AG20443 (cell line): ENCODE measurements around the gene CEACAM20.
"Not testable (repeated sequence)": the region's sequence is repeated elsewhere in the genome, so short reads cannot be mapped to it uniquely, and the experiment has no call there.

Experiments used
- DNase-seq: peaks from one replicate; pipeline ENCODE4 v3.0.0; 2012; ENCODE audit warnings: low spot score, mixed read lengths

Gene CEACAM20

GRCh38 chr19:44529536-44529935 is at the start of gene CEACAM20:
Gene CEACAM20 (minus strand): TSS chr19:44529675. CDS start chr19:44529509, 166 bp downstream.
- DNase-seq: no peak

- DNase-seq: no peak
Measured at GRCh38 chr19:44577566-44577874, 48.0 kb upstream of the CEACAM20 start.

- DNase-seq: no peak
Measured at GRCh38 chr19:44576843-44577565, 47.5 kb upstream of the CEACAM20 start.

- DNase-seq: no peak
Measured at GRCh38 chr19:44575116-44575700, 45.7 kb upstream of the CEACAM20 start.

- DNase-seq: no peak
Measured at GRCh38 chr19:44574186-44574950, 44.9 kb upstream of the CEACAM20 start.

GRCh38 chr19:44573627-44574026 is 44.2 kb upstream of the CEACAM20 start:
- no peak for DNase-seq

- DNase-seq: no peak
Measured at GRCh38 chr19:44573183-44573582, 43.7 kb upstream of the CEACAM20 start.

- no peak for DNase-seq
Measured at GRCh38 chr19:44572581-44572900, 43.1 kb upstream of the CEACAM20 start.

GRCh38 chr19:44571830-44572580 is 42.5 kb upstream of the CEACAM20 start:
- no peak for DNase-seq

- peak; percentile 81 for DNase-seq
Measured at GRCh38 chr19:44570984-44571684, 41.7 kb upstream of the CEACAM20 start.

- DNase-seq: no peak
Measured at GRCh38 chr19:44570603-44570983, 41.1 kb upstream of the CEACAM20 start.

- no peak for DNase-seq
Measured at GRCh38 chr19:44567745-44568144, 38.3 kb upstream of the CEACAM20 start.

GRCh38 chr19:44566984-44567383 is 37.5 kb upstream of the CEACAM20 start:
- no peak for DNase-seq

- DNase-seq: not testable (repeated sequence)
Measured at GRCh38 chr19:44563086-44563655, 33.7 kb upstream of the CEACAM20 start.

GRCh38 chr19:44557933-44558332 is 28.5 kb upstream of the CEACAM20 start:
- DNase-seq: no peak

GRCh38 chr19:44554641-44555246 is 25.3 kb upstream of the CEACAM20 start:
- no peak for DNase-seq

GRCh38 chr19:44553478-44554171 is 24.1 kb upstream of the CEACAM20 start:
- DNase-seq: no peak

- DNase-seq: peak; percentile 65
Measured at GRCh38 chr19:44552324-44552723, 22.8 kb upstream of the CEACAM20 start.

- no peak for DNase-seq
Measured at GRCh38 chr19:44551850-44552249, 22.4 kb upstream of the CEACAM20 start.

- DNase-seq: not testable (repeated sequence)
Measured at GRCh38 chr19:44550976-44551375, 21.5 kb upstream of the CEACAM20 start.

- DNase-seq: no peak
Measured at GRCh38 chr19:44549507-44549906, 20.0 kb upstream of the CEACAM20 start.
